Measurements from ENCODE around the gene PKN1. TPM values are rescaled to one million over a fixed set of nuclear protein-coding genes. Genes with fewer than 3 reads are reported as not detected.
A peak's percentile ranks its signal among the peaks of the same experiment; 100 is the strongest.

The PKN1 gene
- total and polyA plus RNA-seq, 2 of the 13 experiments (the other 11 are each of a cell fraction or from before 2014, with no cell fraction given), result 45.7 to 54.5 TPM

DNA sequence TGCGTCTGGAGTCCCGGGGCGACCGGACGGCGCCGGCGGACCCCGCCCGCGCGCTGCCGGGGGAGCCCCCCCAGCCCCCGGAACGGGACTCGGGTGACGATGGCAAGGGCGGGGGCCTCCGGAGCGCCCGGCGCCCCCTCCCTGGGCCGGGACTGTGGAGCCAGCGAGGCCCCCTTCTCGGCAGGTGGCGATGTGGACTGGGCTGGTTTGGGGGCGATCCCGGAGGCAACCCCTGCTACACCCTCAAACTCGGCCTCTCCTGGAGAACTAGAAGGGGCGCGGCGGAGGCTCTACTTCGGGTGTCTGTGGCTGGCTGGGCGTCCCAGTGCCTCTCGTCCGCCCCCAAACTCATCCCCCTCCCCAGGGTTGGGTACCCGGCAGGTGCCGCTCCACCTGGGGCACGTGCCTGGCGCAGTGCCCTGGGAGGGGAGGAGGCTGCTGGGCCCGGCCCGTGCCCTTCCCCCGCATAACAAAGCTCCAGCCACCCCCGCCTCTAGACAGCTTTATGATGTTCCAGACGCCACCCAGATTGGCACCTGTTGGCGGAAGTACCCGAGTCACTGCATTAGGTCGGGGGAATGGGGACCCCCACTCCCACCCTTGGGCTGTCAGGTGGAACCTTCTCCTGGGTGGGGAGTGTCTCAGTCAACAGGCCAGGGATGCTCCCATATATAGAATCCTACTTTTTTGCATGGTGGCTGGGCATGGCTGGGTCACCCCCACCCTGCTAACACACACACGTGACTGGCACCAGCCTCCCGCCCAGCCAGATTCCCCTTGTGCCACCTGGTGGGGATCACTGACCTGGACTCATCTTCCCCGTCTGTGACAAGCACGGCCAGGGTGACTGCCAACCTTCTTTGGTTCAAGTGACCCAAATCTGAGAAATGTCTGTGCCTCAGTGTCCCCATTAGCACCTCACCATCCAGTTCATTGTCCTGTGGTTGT is 722 bp downstream of the PKN1 start:
- in situ Hi-C loops (cut with HindIII; ENCODE audit: extremely low pct_ligation_motif_present, low pct_unique_long_range_greater_than_20kb) (no loop called here), intact Hi-C loops (cut with micrococcal nuclease; ENCODE audit: unreplicated experiment) (no loop called here)
- 10% methylated on average over 5 of the region's 52 CpGs for WGBS (ENCODE audit: low lambda C conversion rate)
- POLR2A ChIA-PET, result no interaction called here
- CTCF ChIA-PET (ENCODE audit: low intra/inter-chr PET ratio, low total read pairs), result no interaction called here
- no peak overlapping the region for H2AFZ ChIP-seq (ENCODE audit: low read length)
- no TSS peak for BruUV-seq (replicated peaks)
- no peak for DNase-seq (ENCODE audit: low spot score)
- no peaks in the 10 kb centered on the region; a peak in 1 of 5 replicates for H3K36me3 ChIP-seq (replicated peaks in 1 of 2; ENCODE audit: control insufficient read depth in 1 of 2, insufficient read depth in 2 of 2, low read length in 2 of 2)
- H3K4me1 ChIP-seq (ENCODE audit: insufficient read depth, low read length), result peaks cover 32% of the 10 kb centered on the region
- peak; percentile 15 for ATAC-seq
- peak overlapping the region; percentile 66 to 81 (median 80) for H3K4me3 ChIP-seq (replicated peaks in 1 of 3; ENCODE audit: insufficient read depth in 1 of 3, low read depth in 2 of 3, low read length in 3 of 3)
- H3K27ac ChIP-seq (ENCODE audit: extremely low read length, insufficient read depth, low read length), result peak overlapping the region; percentile 33
- H3K9me3 ChIP-seq (ENCODE audit: low read length), result no peaks in the 10 kb centered on the region
- peaks cover 2% of the 10 kb centered on the region; the same call in 1 of the 2 replicates for H4K20me1 ChIP-seq (ENCODE audit: insufficient read depth, low read length)
- no peak for FAIRE-seq
- peak overlapping the region; percentile 91 for H3K4me2 ChIP-seq (ENCODE audit: low read depth, low read length)
- no peaks in the 10 kb centered on the region for H3K27me3 ChIP-seq (ENCODE audit: control insufficient read depth in 1 of 2, insufficient read depth in 2 of 2, low read length in 2 of 2)
- H3K9ac ChIP-seq (ENCODE audit: insufficient read depth, low read depth, low read length), result peak overlapping the region; percentile 83
- peaks cover 6% of the 10 kb centered on the region for H3K79me2 ChIP-seq (ENCODE audit: insufficient read depth, low read length)
- TF ChIP-seq ZNF772 (CRISPR knock-in tag; IDR thresholded peaks at IDR 0.05), result peak; percentile 26; the same call in 1 of the 2 replicates
- peak; percentile 43 for TF ChIP-seq HNRNPK (IDR thresholded peaks at IDR 0.05; ENCODE audit: low read depth, low read length, poor library complexity, severe bottlenecking)
- TF ChIP-seq NRL (CRISPR knock-in tag; IDR thresholded peaks at IDR 0.05; ENCODE audit: borderline replicate concordance), result 0 out of 2 replicates have a peak, but pooled peaks have one; percentile 22
- 0 out of 2 replicates have a peak, but pooled peaks have one; percentile 75 for TF ChIP-seq ZXDC (CRISPR knock-in tag; IDR thresholded peaks at IDR 0.05)
- TF ChIP-seq, protein P1, sequence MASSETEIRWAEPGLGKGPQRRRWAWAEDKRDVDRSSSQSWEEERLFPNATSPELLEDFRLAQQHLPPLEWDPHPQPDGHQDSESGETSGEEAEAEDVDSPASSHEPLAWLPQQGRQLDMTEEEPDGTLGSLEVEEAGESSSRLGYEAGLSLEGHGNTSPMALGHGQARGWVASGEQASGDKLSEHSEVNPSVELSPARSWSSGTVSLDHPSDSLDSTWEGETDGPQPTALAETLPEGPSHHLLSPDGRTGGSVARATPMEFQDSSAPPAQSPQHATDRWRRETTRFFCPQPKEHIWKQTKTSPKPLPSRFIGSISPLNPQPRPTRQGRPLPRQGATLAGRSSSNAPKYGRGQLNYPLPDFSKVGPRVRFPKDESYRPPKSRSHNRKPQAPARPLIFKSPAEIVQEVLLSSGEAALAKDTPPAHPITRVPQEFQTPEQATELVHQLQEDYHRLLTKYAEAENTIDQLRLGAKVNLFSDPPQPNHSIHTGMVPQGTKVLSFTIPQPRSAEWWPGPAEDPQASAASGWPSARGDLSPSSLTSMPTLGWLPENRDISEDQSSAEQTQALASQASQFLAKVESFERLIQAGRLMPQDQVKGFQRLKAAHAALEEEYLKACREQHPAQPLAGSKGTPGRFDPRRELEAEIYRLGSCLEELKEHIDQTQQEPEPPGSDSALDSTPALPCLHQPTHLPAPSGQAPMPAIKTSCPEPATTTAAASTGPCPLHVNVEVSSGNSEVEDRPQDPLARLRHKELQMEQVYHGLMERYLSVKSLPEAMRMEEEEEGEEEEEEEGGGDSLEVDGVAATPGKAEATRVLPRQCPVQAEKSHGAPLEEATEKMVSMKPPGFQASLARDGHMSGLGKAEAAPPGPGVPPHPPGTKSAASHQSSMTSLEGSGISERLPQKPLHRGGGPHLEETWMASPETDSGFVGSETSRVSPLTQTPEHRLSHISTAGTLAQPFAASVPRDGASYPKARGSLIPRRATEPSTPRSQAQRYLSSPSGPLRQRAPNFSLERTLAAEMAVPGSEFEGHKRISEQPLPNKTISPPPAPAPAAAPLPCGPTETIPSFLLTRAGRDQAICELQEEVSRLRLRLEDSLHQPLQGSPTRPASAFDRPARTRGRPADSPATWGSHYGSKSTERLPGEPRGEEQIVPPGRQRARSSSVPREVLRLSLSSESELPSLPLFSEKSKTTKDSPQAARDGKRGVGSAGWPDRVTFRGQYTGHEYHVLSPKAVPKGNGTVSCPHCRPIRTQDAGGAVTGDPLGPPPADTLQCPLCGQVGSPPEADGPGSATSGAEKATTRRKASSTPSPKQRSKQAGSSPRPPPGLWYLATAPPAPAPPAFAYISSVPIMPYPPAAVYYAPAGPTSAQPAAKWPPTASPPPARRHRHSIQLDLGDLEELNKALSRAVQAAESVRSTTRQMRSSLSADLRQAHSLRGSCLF (CRISPR knock-in tag; IDR thresholded peaks at IDR 0.05; ENCODE audit: borderline replicate concordance), result no peak
- TF ChIP-seq RBFOX2 (IDR thresholded peaks at IDR 0.05; ENCODE audit: low read depth, low read length), result peak; percentile 49; the same call in 1 of the 2 replicates
- TF ChIP-seq SPEN (CRISPR knock-in tag; IDR thresholded peaks at IDR 0.05; ENCODE audit: low read depth), result peak; percentile 54
- TF ChIP-seq SRSF9 (IDR thresholded peaks at IDR 0.05; ENCODE audit: borderline replicate concordance, insufficient read depth, low read depth, low read length, poor library complexity, severe bottlenecking), result no peak
- no peak for TF ChIP-seq AGO2 (optimal IDR thresholded peaks at IDR 0.05; ENCODE audit: low read depth, low read length)
- TF ChIP-seq PREB (CRISPR knock-in tag; IDR thresholded peaks at IDR 0.05), result no peak
- TF ChIP-seq ZNF350 (CRISPR knock-in tag; IDR thresholded peaks at IDR 0.05; ENCODE audit: borderline replicate concordance, low read depth), result peak; percentile 4; the same call in 1 of the 2 replicates

Data from HepG2 (cell line).